ENCODE measurements around the gene C16orf82.

The C16orf82 gene

DNA sequence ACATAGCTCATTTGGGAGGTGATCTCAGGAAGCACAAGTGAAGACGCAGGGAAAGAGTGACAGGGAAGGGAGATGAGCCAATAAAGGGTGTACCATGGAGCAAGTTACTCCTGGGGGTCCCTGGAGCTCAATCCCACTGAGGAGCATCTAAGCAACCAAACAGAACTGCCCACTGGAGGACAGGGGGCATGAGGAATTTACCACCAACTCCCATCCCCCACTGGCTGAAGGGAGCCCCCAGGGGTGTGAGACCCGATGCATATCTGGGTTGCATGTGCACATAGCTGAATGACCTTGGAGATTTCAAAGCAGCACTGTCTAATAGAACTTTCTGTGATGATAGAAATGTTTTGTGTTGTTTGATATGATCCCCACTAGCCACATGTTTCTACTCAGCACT lies 29.6 kb downstream of the C16orf82 start:
- no peak for DNase-seq

DNA sequence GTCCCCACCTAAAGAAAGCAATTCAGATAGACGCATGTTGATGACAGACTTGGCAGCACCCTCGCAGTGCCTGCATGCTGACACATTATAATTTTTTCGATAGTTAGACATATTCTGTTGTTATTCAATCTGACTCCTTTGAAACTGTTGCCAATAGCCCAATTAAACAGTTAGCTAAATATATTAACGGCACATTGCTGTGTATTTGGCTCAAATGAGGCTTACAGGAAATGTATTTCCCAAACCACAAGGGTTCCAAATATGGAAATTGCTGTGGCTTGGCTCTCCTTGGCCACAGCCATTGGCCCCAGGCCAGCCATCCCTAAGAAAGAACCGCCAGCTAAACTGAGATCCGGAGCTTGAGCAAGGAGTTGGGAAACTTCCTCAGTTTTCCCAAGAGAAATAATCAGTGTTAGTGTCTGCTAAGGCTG lies 31.1 kb downstream of the C16orf82 start:
- no peak for DNase-seq

DNA sequence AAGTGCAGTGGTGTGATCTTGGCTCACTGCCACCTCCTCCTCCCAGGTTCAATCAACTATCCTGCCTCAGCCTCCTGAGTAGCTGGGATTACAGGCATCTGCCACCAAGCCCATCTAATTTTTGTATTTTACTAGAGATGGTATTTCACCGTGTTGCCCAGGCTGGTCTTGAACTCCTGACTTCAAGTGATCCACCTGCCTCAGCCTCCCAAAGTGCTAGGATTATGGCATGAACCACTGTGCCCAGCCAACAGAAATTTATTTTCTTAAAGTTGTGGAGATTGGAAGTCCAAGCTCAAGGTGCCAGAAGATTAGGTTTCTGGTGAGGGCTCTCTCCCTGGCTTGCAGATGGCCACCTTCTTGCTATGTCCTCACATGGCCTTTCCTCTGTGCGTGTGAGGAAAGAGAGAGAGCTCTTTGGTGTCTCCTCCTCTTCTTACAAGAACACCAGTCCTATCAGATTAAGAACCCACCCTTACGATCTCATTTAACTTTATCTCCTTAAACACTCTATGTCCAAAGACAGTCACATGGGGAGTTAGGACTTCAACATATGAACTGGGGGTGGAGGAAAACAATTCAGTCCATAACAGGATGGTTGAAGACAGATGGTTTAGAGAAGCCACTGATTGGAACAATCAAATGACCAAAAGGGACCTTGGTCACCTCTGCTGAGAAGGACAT lies 31.8 kb downstream of the C16orf82 start:
- DNase-seq, result no peak

DNA sequence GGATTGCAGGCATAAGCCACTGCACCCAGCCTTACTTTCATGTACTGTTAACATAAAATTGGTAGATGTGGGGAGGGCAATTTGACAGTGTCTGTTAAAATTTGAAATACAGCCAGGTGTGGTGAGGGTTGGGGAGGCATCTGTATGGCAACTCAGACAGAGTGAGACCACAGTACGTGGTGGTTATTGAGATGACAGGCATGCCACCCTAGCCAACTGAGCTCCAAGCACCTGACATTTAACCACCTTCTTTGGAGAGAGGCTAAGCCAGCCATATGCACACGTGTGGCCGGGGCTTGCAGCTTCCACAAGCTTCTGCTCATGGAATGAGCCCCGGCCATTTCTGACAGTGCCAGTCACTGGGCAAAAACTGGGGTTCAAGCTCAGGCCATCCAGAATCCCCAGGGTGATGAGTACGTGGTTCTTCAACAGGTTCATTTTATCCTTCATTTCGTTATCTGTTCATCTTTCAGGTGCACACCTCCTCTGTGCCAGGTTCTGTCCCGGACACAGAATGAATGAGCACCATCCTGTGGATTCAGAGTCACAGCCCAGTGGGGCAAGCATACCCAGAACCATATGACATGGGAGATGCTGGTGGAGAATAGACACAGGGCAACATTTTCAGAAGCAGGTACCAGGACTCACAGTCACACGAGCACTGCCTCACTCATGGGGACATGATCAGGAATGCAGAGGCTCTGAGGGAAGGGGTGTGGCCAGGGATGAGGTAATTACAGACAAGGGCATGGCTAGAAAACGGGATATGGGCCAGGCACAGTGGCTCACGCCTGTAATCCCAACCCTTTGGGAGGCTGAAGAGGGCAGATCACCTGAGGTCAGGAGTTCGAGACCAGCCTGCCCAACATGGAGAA lies 36.2 kb downstream of the C16orf82 start:
- no peak for DNase-seq

DNA sequence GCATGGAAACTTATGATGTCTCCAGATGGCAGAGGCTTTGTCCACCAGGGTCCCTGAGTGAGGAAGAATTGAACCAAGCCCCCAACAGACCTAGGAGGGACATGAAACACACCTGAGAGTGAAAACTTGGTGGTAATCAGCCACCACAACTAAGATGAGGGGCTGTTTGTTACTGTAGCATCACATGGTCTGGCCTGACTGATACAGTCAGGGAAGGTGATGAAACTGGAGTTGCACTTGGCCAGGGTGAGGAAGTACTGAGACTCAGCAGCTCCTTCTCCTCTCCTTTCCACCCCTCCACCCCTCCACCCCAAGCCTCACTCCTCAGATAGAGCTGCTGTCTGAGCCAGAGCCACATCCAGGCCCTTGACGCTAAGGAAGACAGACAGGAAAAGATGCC lies 37.2 kb downstream of the C16orf82 start:
- no peak for DNase-seq

DNA sequence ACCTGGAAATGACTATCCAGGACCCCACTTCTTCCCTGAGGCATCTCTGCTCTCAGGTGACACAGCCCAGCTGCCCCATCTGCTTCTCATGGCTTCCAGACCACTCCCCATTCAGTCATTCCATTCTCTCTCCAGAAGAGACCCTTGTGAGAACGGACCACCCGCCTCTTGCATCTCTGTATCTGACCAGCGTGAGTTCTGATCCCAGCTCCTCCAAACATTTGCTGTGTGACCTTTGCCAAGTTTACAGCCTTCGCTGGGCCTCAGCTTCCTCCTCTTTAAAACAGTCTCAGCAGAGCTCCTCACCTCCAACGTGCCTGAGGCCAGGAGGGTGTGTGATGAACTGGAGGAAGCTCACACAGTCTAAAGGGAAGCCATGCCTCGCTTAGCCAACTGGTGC lies 39.6 kb downstream of the C16orf82 start:
- no peak for DNase-seq

DNA sequence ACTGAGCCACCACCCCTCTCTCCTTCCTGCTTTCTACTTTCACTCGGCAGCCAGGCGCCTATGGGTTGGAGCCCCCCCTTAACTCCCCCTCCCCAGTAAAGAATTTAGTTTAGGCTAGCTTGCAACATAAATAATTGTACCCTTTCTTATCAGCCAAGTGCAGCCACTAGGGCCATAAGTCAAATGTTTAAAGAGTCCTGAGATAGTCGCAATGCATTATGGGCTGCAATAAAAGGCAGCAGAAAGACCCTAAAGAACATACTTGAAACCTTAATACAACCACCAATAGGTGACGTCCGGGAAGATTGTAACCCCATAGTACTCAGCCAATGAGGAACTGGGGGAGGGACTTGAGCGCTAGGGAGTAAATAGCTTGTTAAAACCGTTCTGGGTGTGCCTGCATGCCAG lies 40.5 kb downstream of the C16orf82 start:
- DNase-seq, result no peak

DNA sequence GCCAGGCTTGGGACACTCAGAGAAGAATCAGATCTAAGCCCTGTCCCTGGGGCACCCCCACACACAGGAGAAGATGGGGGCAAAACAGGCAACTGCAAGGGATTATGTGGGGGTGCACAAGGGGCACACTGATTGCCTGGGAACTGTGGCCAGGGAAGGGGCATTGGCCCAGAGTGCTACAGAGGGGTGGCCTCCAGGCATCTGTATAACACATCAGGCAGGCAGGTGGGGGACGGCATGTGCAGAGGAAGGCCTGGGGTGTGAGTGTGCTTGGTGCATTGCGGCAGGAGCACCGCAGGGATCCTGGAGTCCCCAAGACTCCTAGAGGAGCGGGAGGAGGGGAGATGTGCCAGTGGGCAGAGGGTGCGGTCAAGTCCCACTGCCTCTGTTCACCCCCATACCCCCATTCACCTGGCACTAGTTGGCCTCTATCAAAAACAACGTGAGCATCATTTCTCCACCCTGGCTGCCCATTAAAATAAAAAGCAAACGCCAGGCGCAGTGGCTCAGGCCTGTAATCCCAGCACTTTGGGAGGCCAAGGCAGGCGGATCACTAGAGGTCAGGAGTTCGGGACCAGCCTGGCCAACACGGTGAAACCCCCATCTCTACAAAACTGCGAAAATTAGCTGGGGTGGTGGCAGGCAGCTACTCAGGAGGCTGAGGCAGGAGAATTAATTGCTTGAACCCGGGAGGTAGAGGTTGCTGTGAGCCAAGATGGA lies 41.5 kb downstream of the C16orf82 start:
- DNase-seq, result no peak

DNA sequence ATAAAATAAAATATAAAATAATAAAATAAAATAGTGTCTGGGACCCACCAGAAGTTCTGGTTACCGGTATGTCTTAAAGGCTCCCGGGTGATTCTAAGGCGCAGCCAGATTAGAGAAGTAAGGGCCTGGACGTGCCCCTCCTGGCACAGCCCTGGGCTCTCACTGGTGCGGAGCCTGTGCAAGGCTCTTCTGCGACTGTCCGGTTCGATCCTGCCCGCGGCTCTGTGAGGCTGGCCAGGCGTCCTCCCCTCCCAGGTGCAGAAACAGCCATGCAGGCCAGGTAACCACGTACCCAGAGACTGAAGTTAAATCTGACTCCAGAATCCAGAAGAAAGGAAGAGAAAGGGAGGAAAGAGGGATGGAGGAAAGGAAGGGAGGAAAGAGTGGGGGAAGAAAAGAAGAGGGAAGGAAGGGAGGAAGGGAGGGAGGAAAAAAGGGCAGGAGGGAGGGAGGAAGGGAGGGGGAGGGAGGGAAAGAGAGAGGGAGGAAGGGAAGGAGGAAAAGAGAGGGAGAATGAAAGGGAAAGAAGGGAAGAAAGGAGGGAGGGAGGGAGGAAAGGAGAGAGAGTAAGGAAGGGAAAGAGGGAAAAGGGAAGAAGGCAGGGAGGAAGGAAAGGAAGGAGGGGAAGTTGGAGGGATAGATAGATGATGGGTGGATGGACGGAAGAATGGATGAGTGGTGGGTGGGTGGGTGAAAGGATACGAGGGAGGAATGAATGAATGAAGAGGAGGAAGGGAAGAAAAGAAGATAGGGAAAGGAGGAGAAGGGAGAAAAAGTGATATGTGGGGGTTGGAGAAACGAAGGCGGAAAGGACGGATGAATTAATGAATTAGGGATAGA lies 42.3 kb downstream of the C16orf82 start:
- no peak for DNase-seq

DNA sequence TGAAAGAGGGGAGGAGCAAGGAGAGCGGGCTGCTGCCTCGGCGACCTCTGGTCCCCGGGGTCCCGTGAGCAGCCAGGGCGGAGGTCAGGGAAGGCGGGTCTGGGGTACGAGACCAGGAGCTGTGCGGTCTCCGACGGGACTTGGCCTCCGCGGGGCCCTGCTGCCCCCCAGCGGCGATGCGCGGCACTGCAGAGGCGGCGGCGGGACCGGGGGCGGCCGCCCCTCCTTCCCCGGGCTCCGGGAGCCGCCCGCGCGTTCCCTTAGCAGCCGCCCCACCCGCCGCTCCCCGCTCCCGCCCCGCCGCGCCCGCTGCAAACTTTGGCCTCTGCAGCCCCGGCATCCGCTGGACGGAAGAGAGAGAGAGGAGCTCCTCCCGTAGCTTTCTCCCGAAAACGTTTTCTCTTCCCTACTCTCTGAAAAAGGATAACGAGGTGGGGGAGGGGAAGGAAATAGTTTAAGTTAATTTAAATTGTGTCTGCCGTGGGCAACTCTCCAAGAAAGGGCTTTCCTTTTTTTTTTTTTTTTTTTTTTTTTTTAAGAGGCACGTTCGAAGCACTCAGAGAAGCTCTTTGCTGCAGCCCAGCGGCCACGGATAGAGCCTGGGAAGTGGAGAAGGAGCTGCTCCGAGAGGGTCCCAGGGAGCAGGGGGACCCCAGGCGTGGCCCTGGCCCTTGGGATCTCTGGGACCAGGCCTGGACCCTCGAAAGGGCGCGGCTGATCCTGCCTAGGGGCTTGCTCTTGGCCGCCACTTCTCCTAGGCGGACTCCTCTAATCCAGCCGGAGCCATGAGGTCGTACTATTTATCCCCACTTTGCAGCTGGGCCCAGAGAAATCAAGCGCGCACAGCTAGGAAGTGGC lies 43.2 kb downstream of the C16orf82 start:
- peak; percentile 11 to 73 for DNase-seq

DNA sequence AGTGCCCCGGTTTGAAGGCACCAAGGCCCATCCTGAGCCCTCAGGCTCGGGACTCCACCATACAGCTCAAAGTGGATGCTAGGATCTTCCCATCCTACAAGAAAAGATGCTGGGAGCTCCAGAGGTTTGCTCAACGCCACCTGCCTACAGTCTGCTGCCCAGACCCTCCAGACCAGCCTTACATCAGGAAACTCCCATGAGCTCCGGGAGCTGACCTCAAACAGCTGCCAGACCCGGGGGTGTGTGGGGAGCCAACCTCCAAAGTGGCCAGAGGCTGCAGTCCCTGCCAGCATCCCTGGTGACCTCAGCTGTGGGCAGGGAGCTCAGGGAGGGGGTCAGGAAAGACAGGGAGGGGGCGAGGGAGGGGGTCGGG lies 43.8 kb downstream of the C16orf82 start:
- no peak for DNase-seq

DNA sequence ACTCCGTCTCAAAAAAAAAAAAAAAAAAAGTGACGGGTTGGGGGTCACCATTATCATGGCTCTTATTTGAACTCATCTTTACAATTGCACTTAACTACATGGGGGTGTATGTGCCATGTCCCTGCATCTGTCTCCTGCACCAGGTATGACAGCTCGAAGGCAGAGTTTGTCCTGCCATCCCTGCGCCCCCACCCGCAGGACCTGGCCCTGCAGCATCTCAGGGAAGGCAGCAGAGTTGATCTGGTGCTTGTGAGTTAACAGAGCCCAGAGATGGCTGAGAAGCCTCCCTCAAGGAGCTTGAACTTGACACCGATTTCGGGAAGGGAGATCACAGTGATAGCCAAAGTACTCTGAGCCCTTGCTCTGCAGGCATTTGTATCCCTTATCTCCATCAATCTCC lies 44.8 kb downstream of the C16orf82 start:
- no peak for DNase-seq

DNA sequence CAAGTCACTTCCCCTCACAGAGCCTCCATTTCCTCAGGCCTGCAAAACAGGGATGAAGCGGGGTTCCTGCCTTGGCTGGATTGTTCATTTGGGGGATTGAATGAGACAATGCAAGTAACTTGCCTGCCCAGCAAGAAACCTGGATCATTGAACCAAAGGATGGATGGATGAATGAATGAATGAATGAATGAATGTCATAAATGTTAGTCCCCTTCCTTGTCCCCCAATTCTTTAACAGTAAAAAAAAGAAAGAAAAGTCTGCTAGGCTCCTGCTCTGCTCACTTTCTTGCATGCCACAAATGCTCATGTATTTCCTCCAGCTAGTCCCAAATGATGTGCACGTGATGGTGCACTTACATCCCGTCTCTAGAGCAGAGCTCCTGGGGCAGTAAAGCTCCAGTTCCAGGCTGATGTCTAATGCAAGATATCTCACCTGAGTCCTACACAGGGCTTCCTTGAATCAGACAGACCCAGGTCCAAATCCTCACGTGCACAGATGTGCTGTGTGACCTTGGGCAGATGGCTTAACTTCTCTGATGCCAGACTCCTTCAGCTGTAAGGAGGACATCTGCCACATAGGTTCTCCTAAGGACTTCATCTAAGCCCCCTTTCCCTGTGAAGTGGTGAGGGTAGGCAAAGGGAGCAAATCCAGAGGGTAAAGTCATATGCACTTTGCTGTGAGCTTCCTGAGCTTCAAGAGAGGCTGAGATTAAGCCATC lies 45.5 kb downstream of the C16orf82 start:
- no peak for DNase-seq

DNA sequence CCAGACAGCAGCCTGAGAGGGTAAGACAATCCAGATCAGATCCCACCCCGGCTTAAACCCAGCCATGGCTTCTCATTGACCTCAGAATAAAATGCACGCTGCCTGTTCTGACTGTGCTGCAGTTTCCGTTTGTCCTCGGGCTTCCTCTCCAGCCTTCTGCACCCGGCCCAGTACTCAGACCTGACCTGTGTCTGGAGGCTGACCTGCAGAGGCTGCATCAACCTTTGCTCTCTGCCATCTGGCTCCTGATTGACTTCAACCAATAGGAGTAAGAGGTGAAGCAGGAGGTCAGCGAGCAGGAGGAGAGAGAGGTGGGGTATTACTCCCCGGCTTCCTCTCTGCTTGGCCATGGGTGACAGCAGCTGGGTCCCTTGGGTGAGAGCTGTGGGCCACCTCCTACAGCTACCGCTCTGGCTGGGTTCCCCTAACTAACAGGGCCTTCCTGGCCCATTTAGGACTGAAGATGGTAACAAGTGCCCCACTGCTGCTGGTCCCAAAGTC lies 46.7 kb downstream of the C16orf82 start:
- no peak for DNase-seq

DNA sequence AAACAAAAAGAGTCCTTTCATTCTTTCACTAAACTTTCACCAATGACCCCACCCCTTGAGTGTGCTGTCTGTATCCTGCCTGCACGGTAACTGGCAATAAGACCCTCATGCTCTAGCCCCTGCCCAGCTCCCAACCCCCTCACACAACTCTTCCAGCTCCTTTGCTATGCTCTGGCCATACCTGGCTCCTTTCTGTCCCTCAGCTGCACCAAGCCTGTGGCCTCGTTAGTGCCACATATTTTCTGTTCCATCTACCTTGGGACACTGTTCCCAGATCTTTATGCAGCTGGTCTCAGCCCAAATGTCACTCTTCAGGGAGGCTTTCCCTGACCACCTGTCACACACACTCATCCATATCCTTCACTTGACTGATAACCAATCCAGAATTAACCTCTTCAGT lies 47.3 kb downstream of the C16orf82 start:
- no peak for DNase-seq

DNA sequence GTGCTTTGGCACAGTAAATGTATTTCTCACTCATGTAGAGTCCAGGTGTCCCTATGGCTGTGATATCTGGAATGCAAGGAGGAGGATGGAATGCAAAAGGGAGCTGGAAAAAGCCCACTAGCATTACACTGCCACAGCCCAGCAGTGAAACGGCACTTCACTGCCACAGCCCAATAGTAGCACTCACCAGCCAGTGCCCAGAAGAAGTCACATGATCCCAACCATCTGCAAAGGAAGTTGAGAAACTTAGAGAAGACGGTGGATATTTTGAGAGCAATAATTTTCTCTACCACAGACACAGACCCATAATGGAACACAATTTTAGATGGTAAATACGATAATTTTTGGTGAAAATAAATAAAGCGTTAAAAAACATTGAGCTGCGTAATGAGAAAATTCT lies 51.8 kb downstream of the C16orf82 start:
- DNase-seq, result peak; percentile 1 to 2
